ENCODE measurements around the gene PPFIA1. TPM values are rescaled to one million over a fixed set of nuclear protein-coding genes. Genes with fewer than 3 reads are reported as not detected.

PPFIA1 gene
- total and polyA plus RNA-seq, 2 of the 13 experiments (the other 11 are each of a cell fraction or from before 2014, with no cell fraction given) = 29.9 to 45.2 TPM

DNA sequence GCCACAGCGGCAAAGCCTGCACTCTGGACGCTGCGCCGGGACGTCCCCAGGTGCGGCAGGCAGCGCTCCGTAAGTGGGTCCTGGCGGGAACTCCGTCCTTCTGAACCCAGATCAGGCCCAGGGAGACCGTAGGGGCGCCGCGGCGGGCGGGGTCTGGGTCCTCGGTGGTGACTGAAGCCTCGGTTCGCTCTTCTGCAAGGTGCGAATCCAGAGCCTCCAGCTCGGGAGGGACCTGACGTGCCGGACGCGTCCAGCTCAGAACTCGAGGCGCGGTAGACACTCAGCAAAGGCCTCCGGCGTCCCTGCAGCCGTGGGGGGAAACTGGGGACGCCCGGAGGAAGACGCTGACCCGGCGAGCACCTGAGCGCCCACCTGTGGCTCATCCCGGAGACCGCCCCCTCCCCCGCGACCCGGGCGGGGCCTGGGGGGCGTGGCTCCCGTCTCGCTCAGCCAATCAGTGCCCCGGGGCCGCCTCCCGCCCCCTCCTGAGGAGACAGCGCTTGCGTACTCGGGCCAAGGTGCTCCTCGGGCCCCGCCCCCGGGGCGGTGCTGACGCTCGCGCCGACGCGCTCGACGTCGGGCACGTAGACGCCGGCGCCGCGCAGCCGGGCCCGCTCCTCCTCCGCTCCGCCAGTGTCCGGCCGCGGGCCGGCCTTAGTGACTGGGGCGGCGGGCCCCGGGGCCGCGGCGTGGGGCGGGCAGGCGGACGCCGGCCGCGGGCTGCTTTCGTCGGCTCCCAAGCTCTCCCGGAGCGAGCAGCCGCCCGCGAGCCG is at the start of gene PPFIA1 (continued):
- TF ChIP-seq, protein P1, sequence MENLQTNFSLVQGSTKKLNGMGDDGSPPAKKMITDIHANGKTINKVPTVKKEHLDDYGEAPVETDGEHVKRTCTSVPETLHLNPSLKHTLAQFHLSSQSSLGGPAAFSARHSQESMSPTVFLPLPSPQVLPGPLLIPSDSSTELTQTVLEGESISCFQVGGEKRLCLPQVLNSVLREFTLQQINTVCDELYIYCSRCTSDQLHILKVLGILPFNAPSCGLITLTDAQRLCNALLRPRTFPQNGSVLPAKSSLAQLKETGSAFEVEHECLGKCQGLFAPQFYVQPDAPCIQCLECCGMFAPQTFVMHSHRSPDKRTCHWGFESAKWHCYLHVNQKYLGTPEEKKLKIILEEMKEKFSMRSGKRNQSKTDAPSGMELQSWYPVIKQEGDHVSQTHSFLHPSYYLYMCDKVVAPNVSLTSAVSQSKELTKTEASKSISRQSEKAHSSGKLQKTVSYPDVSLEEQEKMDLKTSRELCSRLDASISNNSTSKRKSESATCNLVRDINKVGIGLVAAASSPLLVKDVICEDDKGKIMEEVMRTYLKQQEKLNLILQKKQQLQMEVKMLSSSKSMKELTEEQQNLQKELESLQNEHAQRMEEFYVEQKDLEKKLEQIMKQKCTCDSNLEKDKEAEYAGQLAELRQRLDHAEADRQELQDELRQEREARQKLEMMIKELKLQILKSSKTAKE (CRISPR knock-in tag; IDR thresholded peaks at IDR 0.05; ENCODE audit: borderline replicate concordance) = no peak
- TF ChIP-seq NCOA5 (CRISPR knock-in tag; IDR thresholded peaks at IDR 0.05) (no peak), SUZ12 (IDR thresholded peaks at IDR 0.05; ENCODE audit: low read depth, low read length) (no peak), ZNF432 (CRISPR knock-in tag; IDR thresholded peaks at IDR 0.05; ENCODE audit: borderline replicate concordance) (no peak), NFE2L2 (IDR thresholded peaks at IDR 0.05; ENCODE audit: low read length) (no peak), ZNF225 (CRISPR knock-in tag; IDR thresholded peaks at IDR 0.05) (peak; percentile 84; the same call in 1 of the 2 replicates), SMARCC2 (IDR thresholded peaks at IDR 0.05) (no peak), PCBP1 (IDR thresholded peaks at IDR 0.05; ENCODE audit: borderline replicate concordance, low read depth, low read length) (no peak), MIER2 (CRISPR knock-in tag; IDR thresholded peaks at IDR 0.05) (no peak), ZFP62 (CRISPR knock-in tag; IDR thresholded peaks at IDR 0.05) (no peak), SSRP1 (CRISPR knock-in tag; IDR thresholded peaks at IDR 0.05) (no peak), U2AF2 (IDR thresholded peaks at IDR 0.05; ENCODE audit: low read depth, low read length) (no peak), RBFOX2 (IDR thresholded peaks at IDR 0.05; ENCODE audit: low read depth, low read length) (peak; percentile 75), ZNF205 (CRISPR knock-in tag; IDR thresholded peaks at IDR 0.05) (0 out of 2 replicates have a peak, but pooled peaks have one; percentile 40), MEF2D (CRISPR knock-in tag; IDR thresholded peaks at IDR 0.05) (no peak), ZNF230 (CRISPR knock-in tag; IDR thresholded peaks at IDR 0.05) (no peak; the same call in 1 of the 2 replicates), ELF1 (CRISPR knock-in tag; IDR thresholded peaks at IDR 0.05) (no peak), ETS1 (CRISPR knock-in tag; IDR thresholded peaks at IDR 0.05) (no peak), SIN3B (IDR thresholded peaks at IDR 0.05; ENCODE audit: low read length) (no peak), EP300 (IDR thresholded peaks at IDR 0.05; ENCODE audit: low read depth in 2 of 2, low read length in 2 of 2) (no peak), EP300 (CRISPR knock-in tag; IDR thresholded peaks at IDR 0.05; ENCODE audit: borderline replicate concordance) (no peak), RXRA (CRISPR knock-in tag; IDR thresholded peaks at IDR 0.05) (no peak)
- TF ChIP-seq, protein P2, sequence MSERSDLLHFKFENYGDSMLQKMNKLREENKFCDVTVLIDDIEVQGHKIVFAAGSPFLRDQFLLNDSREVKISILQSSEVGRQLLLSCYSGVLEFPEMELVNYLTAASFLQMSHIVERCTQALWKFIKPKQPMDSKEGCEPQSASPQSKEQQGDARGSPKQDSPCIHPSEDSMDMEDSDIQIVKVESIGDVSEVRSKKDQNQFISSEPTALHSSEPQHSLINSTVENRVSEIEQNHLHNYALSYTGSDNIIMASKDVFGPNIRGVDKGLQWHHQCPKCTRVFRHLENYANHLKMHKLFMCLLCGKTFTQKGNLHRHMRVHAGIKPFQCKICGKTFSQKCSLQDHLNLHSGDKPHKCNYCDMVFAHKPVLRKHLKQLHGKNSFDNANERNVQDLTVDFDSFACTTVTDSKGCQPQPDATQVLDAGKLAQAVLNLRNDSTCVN (CRISPR knock-in tag; IDR thresholded peaks at IDR 0.05; ENCODE audit: borderline replicate concordance) = no peak
- TF ChIP-seq, protein P3, sequence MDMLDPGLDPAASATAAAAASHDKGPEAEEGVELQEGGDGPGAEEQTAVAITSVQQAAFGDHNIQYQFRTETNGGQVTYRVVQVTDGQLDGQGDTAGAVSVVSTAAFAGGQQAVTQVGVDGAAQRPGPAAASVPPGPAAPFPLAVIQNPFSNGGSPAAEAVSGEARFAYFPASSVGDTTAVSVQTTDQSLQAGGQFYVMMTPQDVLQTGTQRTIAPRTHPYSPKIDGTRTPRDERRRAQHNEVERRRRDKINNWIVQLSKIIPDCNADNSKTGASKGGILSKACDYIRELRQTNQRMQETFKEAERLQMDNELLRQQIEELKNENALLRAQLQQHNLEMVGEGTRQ (IDR thresholded peaks at IDR 0.05; ENCODE audit: low read depth, low read length) = no peak
- TF ChIP-seq, protein P3 (CRISPR knock-in tag; IDR thresholded peaks at IDR 0.05; ENCODE audit: borderline replicate concordance) = no peak; the same call in 1 of the 2 replicates

All from HepG2 (cell line).